DND-41 (cell line): ENCODE results near the gene ZNF22.

ENCODE experiments used
- ATAC-seq: fragments of 200-7000 bp; cut with Tn5 transposase; 3 replicates; pipeline ENCODE4 v1.9.1; 2021; ENCODE audit warnings: low read depth; ENCODE audit not compliant: insufficient read depth
- DNase-seq: peaks from one replicate; pipeline ENCODE4 v3.0.0-alpha.2; 2020
- H2AFZ ChIP-seq: 2 replicates; pipeline ENCODE4 v1.6.0; 2012; ENCODE audit warnings: low read depth, low read length
- H3K27ac ChIP-seq: 2 replicates; pipeline ENCODE4 v1.5.1; 2012; ENCODE audit warnings: low read length, inconsistent platforms
- H3K27me3 ChIP-seq: fragments of 200-600 bp; sonication (generic); 2 replicates; pipeline ENCODE4 v1.6.0; 2012; ENCODE audit warnings: low read length, mild to moderate bottlenecking, inconsistent platforms; ENCODE audit not compliant: insufficient read depth, poor library complexity
- H3K36me3 ChIP-seq: 2 replicates; pipeline ENCODE4 v1.5.1; 2012; ENCODE audit warnings: low read length, inconsistent platforms; ENCODE audit not compliant: insufficient read depth
- H3K4me1 ChIP-seq: 2 replicates; pipeline ENCODE4 v1.5.1; 2012; ENCODE audit warnings: mild to moderate bottlenecking, low read length; ENCODE audit not compliant: insufficient read depth
- H3K4me2 ChIP-seq: 2 replicates; pipeline ENCODE4 v1.6.0; 2012; ENCODE audit warnings: mild to moderate bottlenecking, moderate library complexity, low read length, inconsistent platforms; ENCODE audit not compliant: insufficient read depth
- H3K4me3 ChIP-seq, 2 experiments: fragments of 200-600 bp in 1 of 2; shearing (Covaris generic) in 1 of 2; 2 replicates each; pipeline ENCODE4 v1.5.1; 2012 to 2016; ENCODE audit warnings: inconsistent platforms in 2 of 2, low read length in 2 of 2, mild to moderate bottlenecking in 2 of 2, low read depth in 1 of 2, moderate library complexity in 1 of 2
- H3K79me2 ChIP-seq: 2 replicates; pipeline ENCODE4 v1.6.0; 2012; ENCODE audit warnings: low read length, inconsistent platforms; ENCODE audit not compliant: insufficient read depth
- H3K9ac ChIP-seq: 2 replicates; pipeline ENCODE4 v1.6.0; 2012; ENCODE audit warnings: low read depth, mild to moderate bottlenecking, inconsistent platforms, low read length, moderate library complexity
- H3K9me3 ChIP-seq: 2 replicates; pipeline ENCODE4 v1.5.1; 2012; ENCODE audit warnings: low read length, moderate library complexity, mild to moderate bottlenecking, inconsistent platforms; ENCODE audit not compliant: insufficient read depth, severe bottlenecking
- H4K20me1 ChIP-seq: 2 replicates; pipeline ENCODE4 v1.6.0; 2012; ENCODE audit warnings: low read length; ENCODE audit not compliant: insufficient read depth
- CTCF ChIP-seq: IDR thresholded peaks from 2 replicates; pipeline ENCODE4 v1.5.1; 2012; ENCODE audit warnings: borderline replicate concordance, low read length, moderate library complexity, mild to moderate bottlenecking; ENCODE audit not compliant: poor library complexity, severe bottlenecking; ENCODE audit errors: extremely low read depth
- EZH2 ChIP-seq: IDR thresholded peaks from 3 replicates; pipeline ENCODE4 v1.6.1; 2012; ENCODE audit warnings: borderline replicate concordance, low read depth, mild to moderate bottlenecking, moderate library complexity, low read length, inconsistent platforms; ENCODE audit not compliant: severe bottlenecking

The ZNF22 gene

GRCh38 chr10:45000752-45001380, at the start of gene ZNF22:
Gene ZNF22, plus strand, starts transcription at chr10:45000923. Its CDS starts 2,446 bp downstream, at chr10:45003369.
- H2AFZ ChIP-seq: peak within 1 kb of the TSS; percentile 64
- H3K9me3 ChIP-seq: no peaks in the 10 kb centered on the region
- H3K27ac ChIP-seq: peak within 1 kb of the TSS; percentile 96
- DNase-seq (peak; percentile 94), ATAC-seq (peak; percentile 81)
- TF ChIP-seq EZH2 (no peak), CTCF (peak; percentile 13)
- H3K27me3 ChIP-seq: no peaks in the 10 kb centered on the region
- peaks cover 34% of the 10 kb centered on the region for H3K36me3 ChIP-seq
- peaks cover 68% of the 10 kb centered on the region for H3K4me1 ChIP-seq
- H3K79me2 ChIP-seq: peaks cover 64% of the 10 kb centered on the region
- H3K9ac ChIP-seq: peak within 1 kb of the TSS; percentile 83
- H3K4me2 ChIP-seq: peak within 1 kb of the TSS; percentile 82
- H4K20me1 ChIP-seq: peaks cover 45% of the 10 kb centered on the region
- peak within 1 kb of the TSS; percentile 79 to 98 for H3K4me3 ChIP-seq

GRCh38 chr10:44951576-44952226, 49.0 kb upstream of the ZNF22 start:
- no peak overlapping the region for H2AFZ ChIP-seq
- DNase-seq (no peak), ATAC-seq (no peak)
- no peaks in the 10 kb centered on the region for H3K9me3 ChIP-seq
- no peaks in the 10 kb centered on the region for H3K79me2 ChIP-seq
- no peak overlapping the region for H3K4me2 ChIP-seq
- TF ChIP-seq EZH2 (no peak), CTCF (no peak)
- H3K4me3 ChIP-seq: no peak overlapping the region
- H3K9ac ChIP-seq: no peak overlapping the region
- no peaks in the 10 kb centered on the region for H4K20me1 ChIP-seq
- H3K27ac ChIP-seq: no peak overlapping the region
- peaks cover 6% of the 10 kb centered on the region; the same call in 1 of the 2 replicates for H3K36me3 ChIP-seq
- no peaks in the 10 kb centered on the region for H3K27me3 ChIP-seq
- no peaks in the 10 kb centered on the region for H3K4me1 ChIP-seq

GRCh38 chr10:44952779-44953231, 47.9 kb upstream of the ZNF22 start:
- no peak for TF ChIP-seq EZH2
- TF ChIP-seq CTCF: no peak
- H3K79me2 ChIP-seq: no peaks in the 10 kb centered on the region
- peaks cover 8% of the 10 kb centered on the region; the same call in 1 of the 2 replicates for H3K36me3 ChIP-seq
- no peak overlapping the region for H3K4me2 ChIP-seq
- H4K20me1 ChIP-seq: no peaks in the 10 kb centered on the region
- ATAC-seq: no peak
- H3K4me3 ChIP-seq: no peak overlapping the region
- H3K27me3 ChIP-seq: no peaks in the 10 kb centered on the region
- no peak overlapping the region for H2AFZ ChIP-seq
- no peak overlapping the region for H3K9ac ChIP-seq
- peaks cover 3% of the 10 kb centered on the region; the same call in 1 of the 2 replicates for H3K4me1 ChIP-seq
- no peak for DNase-seq
- H3K9me3 ChIP-seq: no peaks in the 10 kb centered on the region
- H3K27ac ChIP-seq: no peak overlapping the region
